GM18867 (cell line): Measurements from ENCODE around the gene TP53AIP1.
A peak's percentile ranks its signal among the peaks of the same experiment; 100 is the strongest.

Experiments
- ATAC-seq: cut with Tn5 transposase; IDR thresholded peaks from one replicate; pipeline ENCODE4 v1.9.1; 2021; ENCODE audit warnings: mild to moderate bottlenecking, moderate library complexity; ENCODE audit not compliant: unreplicated experiment

The TP53AIP1 gene

GRCh38 chr11:128908391-128909246 lies 34.1 kb downstream of the TP53AIP1 start:
- ATAC-seq = no peak

GRCh38 chr11:128907585-128907984 lies 35.1 kb downstream of the TP53AIP1 start:
- no peak for ATAC-seq

GRCh38 chr11:128906185-128907050 lies 36.3 kb downstream of the TP53AIP1 start:
- ATAC-seq = no peak

- peak; percentile 37 for ATAC-seq
These were observed 37.1 kb downstream of the TP53AIP1 start for GRCh38 chr11:128905345-128906184.

- ATAC-seq = peak; percentile 35
These were observed 37.9 kb downstream of the TP53AIP1 start for GRCh38 chr11:128904656-128905344.

- ATAC-seq = no peak
These were observed 38.4 kb downstream of the TP53AIP1 start for GRCh38 chr11:128904303-128904655.

- no peak for ATAC-seq
These were observed 39.2 kb downstream of the TP53AIP1 start for GRCh38 chr11:128903248-128904061.

GRCh38 chr11:128902515-128903066 lies 40.1 kb downstream of the TP53AIP1 start:
- no peak for ATAC-seq

GRCh38 chr11:128901653-128902514 lies 40.8 kb downstream of the TP53AIP1 start:
- ATAC-seq = no peak

- no peak for ATAC-seq
These were observed 42.2 kb downstream of the TP53AIP1 start for GRCh38 chr11:128900468-128900867.

- no peak for ATAC-seq
These were observed 43.9 kb downstream of the TP53AIP1 start for GRCh38 chr11:128898580-128899344.

GRCh38 chr11:128897826-128898225 lies 44.8 kb downstream of the TP53AIP1 start:
- no peak for ATAC-seq

- no peak for ATAC-seq
These were observed 46.3 kb downstream of the TP53AIP1 start for GRCh38 chr11:128896356-128896755.

- no peak for ATAC-seq
These were observed 47.1 kb downstream of the TP53AIP1 start for GRCh38 chr11:128895526-128895925.

- no peak for ATAC-seq
These were observed 48.0 kb downstream of the TP53AIP1 start for GRCh38 chr11:128894685-128895084.

- no peak for ATAC-seq
These were observed 48.4 kb downstream of the TP53AIP1 start for GRCh38 chr11:128894286-128894681.

- peak; percentile 64 for ATAC-seq
These were observed 48.9 kb downstream of the TP53AIP1 start for GRCh38 chr11:128893578-128894285.
